AG09309 (cell line): ENCODE data around the gene RPH3AL.

Source experiments
- DNase-seq: peaks from one replicate; pipeline ENCODE4 v3.0.0-alpha.2; 2010; ENCODE audit warnings: low read depth
- H3K4me3 ChIP-seq: 2 replicates; pipeline ENCODE4 v1.5.1; 2011; ENCODE audit warnings: mild to moderate bottlenecking, low read depth, low read length, moderate library complexity; ENCODE audit not compliant: control insufficient read depth
- CTCF ChIP-seq: IDR thresholded peaks from 2 replicates; pipeline ENCODE4 v1.5.1; 2011; ENCODE audit warnings: mild to moderate bottlenecking, low read depth, low read length, inconsistent platforms; ENCODE audit not compliant: insufficient read depth, control insufficient read depth; ENCODE audit errors: missing control alignments

The RPH3AL gene

DNA sequence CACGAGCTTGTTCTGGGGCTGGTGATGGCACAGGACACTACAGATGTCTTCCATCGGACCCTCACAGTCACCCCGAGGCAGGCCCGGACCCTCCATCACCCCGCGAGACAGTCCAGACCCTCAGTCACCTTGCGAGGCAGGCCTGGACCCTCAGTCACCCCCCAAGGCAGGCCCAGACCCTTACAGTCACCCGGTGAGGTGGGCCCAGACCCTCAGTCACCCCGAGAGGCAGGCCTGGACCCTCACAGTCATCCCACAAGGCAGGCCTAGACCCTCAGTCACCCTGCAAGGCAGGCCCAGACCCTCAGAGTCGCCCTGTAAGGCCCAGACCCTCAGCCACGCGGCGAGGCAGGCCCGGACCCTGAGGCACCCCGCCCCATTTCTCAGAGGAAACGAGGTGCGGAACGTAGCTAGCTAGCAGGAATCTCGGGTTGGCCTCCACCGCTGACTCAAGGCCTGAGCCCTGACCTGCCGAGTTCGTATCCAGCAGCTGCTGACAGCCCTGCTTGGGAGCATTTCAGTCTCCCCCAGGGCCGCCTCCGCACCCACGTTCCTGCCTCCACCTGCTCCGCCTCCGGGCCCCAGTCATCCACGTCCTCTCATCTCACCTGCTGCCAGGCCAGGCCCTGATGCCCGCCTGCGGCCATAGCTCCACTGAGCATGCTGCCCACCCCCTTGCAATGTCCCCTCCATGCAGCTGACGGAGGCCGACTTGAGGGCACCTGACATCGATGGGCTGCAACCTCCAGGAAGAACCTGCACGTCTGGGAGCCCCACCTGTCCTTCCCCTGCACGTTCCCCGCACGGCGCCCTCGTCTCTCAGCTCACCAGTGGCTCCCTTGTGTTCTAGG is 28.7 kb downstream of the RPH3AL start:
- H3K4me3 ChIP-seq: no peak overlapping the region
- no peak for DNase-seq
- no peak for TF ChIP-seq CTCF

DNA sequence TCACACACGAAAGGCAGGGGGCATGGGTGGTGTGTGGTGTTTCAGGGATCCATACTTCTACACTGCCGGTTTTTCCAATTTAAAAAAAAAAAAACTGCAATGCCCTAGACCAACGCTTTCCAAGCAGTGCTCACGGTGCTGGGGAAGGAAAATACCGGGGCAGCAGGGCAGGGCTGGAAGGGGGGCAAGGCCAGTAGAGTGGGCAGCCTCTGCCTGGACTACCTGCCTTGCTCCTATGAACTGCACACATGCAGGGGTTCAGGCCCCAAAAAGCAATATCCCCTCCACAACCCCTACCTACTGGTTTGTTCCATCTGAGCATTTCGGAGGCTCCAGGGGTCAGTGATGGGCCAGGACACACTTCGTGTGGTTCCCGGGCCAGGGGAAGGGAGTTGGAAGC is 29.4 kb downstream of the RPH3AL start:
- TF ChIP-seq CTCF: no peak
- no peak overlapping the region for H3K4me3 ChIP-seq
- no peak for DNase-seq

DNA sequence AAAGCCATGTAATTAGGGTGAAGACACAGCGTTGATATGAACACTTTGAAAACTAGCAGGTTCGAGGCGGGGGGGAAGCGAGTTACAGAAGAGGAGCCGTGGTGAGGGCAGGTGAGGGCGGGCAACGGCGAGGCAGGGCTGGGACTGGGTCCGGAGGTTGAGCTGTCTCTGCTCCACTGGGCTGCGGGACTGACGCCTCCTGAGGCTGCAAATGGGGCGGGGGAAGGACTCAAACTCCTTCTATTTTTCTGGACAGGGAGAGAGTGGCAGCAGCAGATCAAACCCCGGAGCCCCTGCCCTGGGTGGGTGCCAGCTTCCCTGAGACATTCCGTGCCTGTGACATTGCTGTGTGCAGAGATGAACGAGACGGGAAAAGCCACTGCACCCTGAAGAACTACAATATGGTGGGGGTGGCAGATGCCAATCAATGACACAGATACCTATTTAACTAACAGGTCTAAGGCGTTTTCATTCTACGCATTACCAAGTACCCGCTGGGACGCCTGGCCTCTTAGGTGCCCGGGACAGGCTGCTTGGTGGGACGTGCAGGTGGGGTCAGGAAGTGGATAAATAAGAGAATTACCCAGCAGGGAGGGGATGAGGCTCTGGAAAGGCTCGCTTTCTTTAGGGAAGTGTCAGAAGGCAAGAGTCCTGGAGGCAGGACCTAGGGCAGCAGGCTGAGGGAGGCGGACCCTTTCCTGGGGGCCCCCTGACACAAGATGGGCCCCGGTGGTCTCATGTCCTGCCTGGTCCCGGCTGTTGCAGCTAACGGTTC is 30.4 kb downstream of the RPH3AL start:
- no peak for DNase-seq
- H3K4me3 ChIP-seq: no peak overlapping the region
- no peak for TF ChIP-seq CTCF

DNA sequence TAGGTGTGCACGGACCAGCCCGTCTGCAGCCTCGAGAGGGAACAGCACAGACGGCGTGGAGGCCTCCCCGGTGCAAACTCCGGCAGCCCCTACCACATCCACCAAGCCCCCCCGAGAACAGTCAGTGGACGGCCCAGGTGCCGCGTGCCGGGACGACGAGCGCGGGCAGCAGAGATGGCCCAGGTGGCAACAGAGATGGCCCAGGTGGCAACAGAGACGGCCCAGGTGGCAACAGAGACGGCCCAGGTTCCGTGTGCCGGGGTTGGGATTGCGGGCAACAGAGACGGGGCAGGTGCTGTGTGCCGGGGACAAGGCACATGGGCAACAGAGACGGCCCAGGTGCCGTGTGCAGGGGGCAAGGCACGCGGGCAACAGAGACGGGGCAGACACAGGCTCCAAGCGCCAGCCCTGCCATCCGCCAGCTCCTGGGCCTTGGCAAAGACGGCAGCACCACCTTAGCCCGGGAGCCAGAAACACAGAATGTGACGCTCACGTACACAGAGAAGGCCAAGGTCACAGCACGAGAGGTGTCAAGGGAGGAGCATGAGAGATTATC is 31.1 kb downstream of the RPH3AL start:
- no peak for TF ChIP-seq CTCF
- H3K4me3 ChIP-seq: no peak overlapping the region
- no peak for DNase-seq

DNA sequence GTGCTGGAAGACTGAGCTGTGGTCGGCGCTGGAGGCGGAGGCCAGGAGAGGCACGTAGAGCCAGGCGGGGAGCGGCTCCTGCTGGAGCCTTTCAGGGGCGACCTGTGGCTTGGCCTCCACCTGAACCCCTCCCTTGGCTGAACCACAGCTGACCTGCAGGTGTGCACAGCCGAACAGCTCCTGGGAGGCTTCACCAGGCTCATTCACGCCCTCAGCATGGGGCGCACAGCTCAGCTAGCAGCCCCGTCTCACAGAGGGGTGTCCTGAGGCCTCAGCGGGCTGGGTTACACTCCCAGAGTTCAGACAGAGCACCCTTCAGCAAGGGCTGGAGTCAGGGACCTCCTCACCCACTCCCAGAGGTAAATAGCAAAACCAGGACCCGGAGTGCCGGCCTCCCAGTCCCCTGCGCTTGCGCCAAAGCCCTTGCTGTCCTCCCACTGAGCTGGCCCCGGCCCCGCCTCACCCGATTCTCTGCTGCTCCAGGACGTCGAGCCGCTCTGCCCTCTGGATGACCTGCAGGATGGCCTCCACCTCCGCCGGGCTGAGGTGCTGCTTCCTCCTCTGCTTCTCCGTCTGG is 31.7 kb downstream of the RPH3AL start:
- no peak overlapping the region for H3K4me3 ChIP-seq

More for the DNA sequence above, 31.7 kb downstream of the RPH3AL start:
- TF ChIP-seq CTCF: no peak
- no peak for DNase-seq
